ENCODE results near the gene TMEM132D.

- TF ChIP-seq, protein P1, sequence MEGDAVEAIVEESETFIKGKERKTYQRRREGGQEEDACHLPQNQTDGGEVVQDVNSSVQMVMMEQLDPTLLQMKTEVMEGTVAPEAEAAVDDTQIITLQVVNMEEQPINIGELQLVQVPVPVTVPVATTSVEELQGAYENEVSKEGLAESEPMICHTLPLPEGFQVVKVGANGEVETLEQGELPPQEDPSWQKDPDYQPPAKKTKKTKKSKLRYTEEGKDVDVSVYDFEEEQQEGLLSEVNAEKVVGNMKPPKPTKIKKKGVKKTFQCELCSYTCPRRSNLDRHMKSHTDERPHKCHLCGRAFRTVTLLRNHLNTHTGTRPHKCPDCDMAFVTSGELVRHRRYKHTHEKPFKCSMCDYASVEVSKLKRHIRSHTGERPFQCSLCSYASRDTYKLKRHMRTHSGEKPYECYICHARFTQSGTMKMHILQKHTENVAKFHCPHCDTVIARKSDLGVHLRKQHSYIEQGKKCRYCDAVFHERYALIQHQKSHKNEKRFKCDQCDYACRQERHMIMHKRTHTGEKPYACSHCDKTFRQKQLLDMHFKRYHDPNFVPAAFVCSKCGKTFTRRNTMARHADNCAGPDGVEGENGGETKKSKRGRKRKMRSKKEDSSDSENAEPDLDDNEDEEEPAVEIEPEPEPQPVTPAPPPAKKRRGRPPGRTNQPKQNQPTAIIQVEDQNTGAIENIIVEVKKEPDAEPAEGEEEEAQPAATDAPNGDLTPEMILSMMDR (IDR thresholded peaks at IDR 0.05; ENCODE audit: low read depth, low read length, missing input control), result no peak
- TF ChIP-seq GABPA (IDR thresholded peaks at IDR 0.05 in 1 of 2, conservative IDR thresholded peaks at IDR 0.05 in 1 of 2), result no peak
Observed at GRCh38 chr12:129372348-129372747, 531.5 kb downstream of the TMEM132D start.

Measured in liver (tissue), 3 donors.